IPS DF 6.9 (cell line): ENCODE measurements around the gene RNU5B-1.
"Not testable (repeated sequence)": the region's sequence is repeated elsewhere in the genome, so short reads cannot be mapped to it uniquely, and the experiment has no call there.

ENCODE experiments used
- DNase-seq: peaks from one replicate; pipeline ENCODE4 v3.0.0-alpha.2; 2013; ENCODE audit warnings: low read depth, low spot score
- H3K27ac ChIP-seq: one replicate; pipeline ENCODE4 v1.5.1; 2013; ENCODE audit warnings: low read length, control low read depth
- H3K27me3 ChIP-seq: 2 replicates; pipeline ENCODE4 v1.6.1; 2013; ENCODE audit warnings: mild to moderate bottlenecking, low read length; ENCODE audit not compliant: control insufficient read depth, insufficient read depth
- H3K36me3 ChIP-seq: 2 replicates; pipeline ENCODE4 v1.6.1; 2013; ENCODE audit warnings: low read length; ENCODE audit not compliant: control insufficient read depth, insufficient read depth
- H3K4me1 ChIP-seq: 2 replicates; pipeline ENCODE4 v1.6.1; 2013; ENCODE audit warnings: low read length; ENCODE audit not compliant: control insufficient read depth, insufficient read depth
- H3K4me3 ChIP-seq: 2 replicates; pipeline ENCODE4 v1.5.1; 2013; ENCODE audit warnings: mild to moderate bottlenecking, low read length
- H3K9me3 ChIP-seq: 2 replicates; pipeline ENCODE4 v1.6.1; 2013; ENCODE audit warnings: low read length, inconsistent platforms; ENCODE audit not compliant: control insufficient read depth, insufficient read depth
- WGBS: extraction: QIAGEN DNeasy Blood & Tissue Kit; methylation state at CpG from one replicate; pipeline ENCODE4 v1.1.7; 2013; ENCODE audit warnings: mixed read lengths, missing lambda C conversion rate; ENCODE audit not compliant: insufficient read length, insufficient coverage; 5-methylcytosine and 5-hydroxymethylcytosine counted together

Gene RNU5B-1

DNA sequence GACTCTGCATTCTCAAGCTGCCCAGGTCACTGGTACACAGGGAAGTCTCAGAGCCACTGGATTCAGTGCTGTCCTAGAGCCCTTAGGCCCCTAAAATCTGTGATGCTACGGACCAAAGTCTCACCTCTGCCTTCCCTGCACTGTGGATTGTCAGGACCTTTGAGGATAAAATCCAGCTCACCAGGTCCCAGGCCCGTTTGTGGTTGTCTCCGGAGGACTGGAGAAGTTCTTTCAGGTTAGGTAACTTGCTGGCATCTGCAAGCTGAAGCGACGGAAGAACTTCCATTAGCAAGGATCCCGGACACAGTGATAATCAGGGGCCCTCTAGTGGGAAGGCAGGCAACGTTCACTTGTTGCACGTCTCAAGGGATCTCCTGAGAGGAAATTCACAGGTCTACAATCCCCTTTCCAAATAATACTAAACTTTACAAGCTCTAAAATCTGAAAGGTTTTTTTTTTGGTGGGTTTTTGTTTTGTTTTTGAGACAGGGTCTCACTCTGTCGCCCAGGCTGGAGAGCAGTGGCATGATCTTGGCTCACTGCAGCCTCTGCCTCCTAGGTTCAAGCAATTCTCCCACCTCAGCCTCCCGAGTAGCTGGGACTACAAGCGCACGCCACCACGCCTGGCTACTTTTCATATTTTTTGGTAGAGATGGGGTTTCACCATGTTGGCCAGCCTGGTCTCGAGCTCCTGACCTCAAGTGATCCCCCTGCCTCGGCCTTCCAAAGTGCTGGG is 33.5 kb upstream of the RNU5B-1 start:
- not testable (repeated sequence) for H3K27me3 ChIP-seq, DNase-seq, H3K4me3 ChIP-seq, H3K27ac ChIP-seq, H3K9me3 ChIP-seq, H3K36me3 ChIP-seq, H3K4me1 ChIP-seq
- no CpG with 5 or more reads among the region's 15 CpGs for WGBS

DNA sequence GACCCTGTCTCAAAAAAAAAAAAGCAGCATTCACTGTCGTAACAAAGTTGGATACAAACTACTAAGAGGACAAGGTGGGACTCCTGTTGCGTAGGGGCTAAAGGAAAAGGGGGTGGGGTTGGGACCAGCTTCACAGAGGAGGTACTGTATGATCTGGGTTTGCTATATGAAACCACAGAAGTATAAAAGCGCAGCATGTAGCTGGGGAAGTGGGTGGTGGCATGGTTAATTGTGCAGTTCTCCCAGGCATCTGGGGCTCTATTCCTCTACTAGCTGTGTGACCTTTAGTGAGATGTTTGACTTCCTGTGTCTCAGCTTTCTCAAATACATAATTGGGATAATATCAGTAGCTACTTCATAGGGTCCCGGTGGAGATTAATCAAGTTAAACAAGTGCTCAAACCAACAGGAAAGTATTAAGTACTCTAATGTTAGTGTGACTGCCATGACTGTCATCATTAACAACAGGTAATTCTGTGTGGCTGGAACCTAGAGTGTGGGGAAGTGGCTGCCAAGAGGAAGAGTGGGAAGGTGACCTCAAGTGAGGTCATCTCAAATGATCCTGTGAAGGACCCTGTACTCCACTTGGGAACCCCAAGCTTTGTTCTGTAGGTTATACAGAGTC is 29.3 kb upstream of the RNU5B-1 start:
- H3K9me3 ChIP-seq, result no peaks in the 10 kb centered on the region
- WGBS, result no CpG with 5 or more reads among the region's 4 CpGs
- H3K4me3 ChIP-seq, result no peak overlapping the region
- no peaks in the 10 kb centered on the region for H3K27me3 ChIP-seq
- H3K27ac ChIP-seq, result no peak overlapping the region
- no peak for DNase-seq
- H3K4me1 ChIP-seq, result peaks cover 1% of the 10 kb centered on the region; the same call in 1 of the 2 replicates
- H3K36me3 ChIP-seq, result no peaks in the 10 kb centered on the region

DNA sequence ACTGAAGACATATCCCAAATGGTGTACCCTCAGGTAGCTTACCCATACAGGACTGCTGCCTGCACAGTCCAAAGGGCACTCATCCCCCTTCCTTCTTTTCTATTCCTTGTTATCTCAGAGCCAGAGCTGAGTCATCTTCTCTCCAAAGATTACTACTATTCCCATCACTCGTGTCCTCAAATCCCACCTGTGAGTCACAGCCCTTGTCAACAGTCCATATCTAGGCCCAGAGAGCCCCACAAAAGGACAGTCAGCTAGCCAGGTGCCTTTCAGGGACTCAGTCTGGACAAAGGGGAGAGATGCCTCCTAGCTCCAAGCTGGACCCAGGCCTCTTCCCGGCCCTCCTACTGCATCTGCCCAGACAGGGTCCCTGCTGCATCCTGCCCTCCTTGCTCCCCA is 28.8 kb upstream of the RNU5B-1 start:
- Histone ChIP-seq H3K4me3 (no peak overlapping the region), H3K27me3 (no peaks in the 10 kb centered on the region), H3K36me3 (no peaks in the 10 kb centered on the region), H3K4me1 (peaks cover under 1% of the 10 kb centered on the region; the same call in 1 of the 2 replicates), H3K9me3 (no peaks in the 10 kb centered on the region), H3K27ac (no peak overlapping the region)
- no CpG with 5 or more reads among the region's 2 CpGs for WGBS
- no peak for DNase-seq

DNA sequence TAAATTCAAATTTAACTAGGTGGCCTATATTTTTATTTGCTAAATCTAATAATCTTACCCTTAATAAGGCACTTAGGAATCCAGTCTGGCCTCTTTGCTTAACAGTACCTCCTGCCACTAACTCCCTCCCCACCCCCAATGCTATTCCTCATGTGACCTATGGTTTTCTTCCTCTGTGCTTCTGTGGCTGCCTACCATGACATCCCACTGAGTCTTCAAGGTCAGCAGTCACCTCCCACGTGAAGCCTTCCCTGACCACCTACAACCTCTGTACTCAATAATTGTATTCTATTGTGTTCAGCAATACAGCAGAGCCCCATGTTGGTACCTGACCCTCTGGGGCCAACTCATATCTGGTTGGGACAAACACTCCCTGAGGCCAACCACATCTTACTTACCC is 27.5 kb upstream of the RNU5B-1 start:
- no peaks in the 10 kb centered on the region for H3K4me1 ChIP-seq
- no peak overlapping the region for H3K4me3 ChIP-seq
- no peaks in the 10 kb centered on the region for H3K36me3 ChIP-seq
- DNase-seq, result no peak
- H3K27me3 ChIP-seq, result no peaks in the 10 kb centered on the region
- WGBS, result no CpG with 5 or more reads among the region's 1 CpG
- H3K9me3 ChIP-seq, result no peaks in the 10 kb centered on the region
- no peak overlapping the region for H3K27ac ChIP-seq

DNA sequence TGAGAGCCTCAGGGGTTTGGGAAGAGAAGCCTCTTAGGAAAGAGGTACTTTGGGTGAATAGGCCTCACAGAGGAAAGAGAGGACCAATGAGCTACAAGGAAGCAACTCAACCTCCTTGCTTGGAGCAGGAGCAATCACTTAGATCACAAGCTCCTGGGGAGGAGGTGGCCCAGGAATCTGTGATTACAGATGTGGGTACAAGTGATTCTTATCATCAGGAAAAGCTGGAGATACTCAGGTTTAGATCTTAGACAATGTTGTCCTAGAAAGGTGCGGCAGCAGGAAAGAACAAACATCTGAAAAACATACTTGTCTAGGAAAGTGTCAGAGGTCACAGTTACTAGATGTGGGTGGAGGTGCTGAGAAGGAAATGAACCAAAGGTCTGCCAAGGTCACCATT is 26.0 kb upstream of the RNU5B-1 start:
- DNase-seq, result no peak
- Histone ChIP-seq H3K36me3 (no peaks in the 10 kb centered on the region), H3K27me3 (no peaks in the 10 kb centered on the region), H3K9me3 (no peaks in the 10 kb centered on the region), H3K27ac (no peak overlapping the region), H3K4me3 (no peak overlapping the region), H3K4me1 (no peaks in the 10 kb centered on the region)
- WGBS, result no CpG with 5 or more reads among the region's 1 CpG

DNA sequence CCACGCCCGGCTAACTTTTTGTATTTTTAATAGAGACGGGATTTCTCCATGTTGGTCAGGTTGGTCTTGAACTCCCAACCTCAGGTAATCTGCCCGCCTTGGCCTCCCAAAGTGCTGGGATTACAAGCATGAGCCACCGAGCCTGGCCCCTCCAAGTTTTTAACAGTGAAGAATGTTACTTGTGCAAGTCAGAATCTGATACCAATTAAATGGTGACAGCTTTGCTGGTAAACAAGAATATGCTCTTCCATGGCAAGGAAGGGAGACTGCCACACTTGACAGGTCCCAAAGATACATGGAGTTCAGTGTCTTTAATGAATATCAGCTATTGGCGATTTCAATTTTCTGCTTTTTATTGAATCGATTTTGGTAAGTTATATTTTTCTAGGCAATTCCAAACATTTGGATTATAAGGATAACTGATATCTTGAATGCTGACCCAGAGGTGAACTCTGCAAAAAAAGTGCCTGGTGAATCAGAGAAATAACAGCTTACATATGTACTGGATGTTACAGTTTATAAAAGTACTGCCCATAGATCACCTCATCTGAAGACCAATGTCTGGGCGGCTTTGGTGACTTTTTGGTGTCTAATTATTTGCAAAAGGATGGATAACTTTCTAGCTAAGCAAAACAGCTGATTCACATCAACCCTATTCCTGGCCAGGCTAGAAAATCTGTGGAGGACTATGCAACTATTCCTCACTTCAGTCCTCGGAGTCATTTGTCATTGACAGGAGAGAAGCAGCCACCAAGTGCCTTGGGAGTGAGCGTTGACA is 19.0 kb upstream of the RNU5B-1 start:
- Histone ChIP-seq H3K9me3 (no peaks in the 10 kb centered on the region), H3K4me3 (peak overlapping the region; percentile 58; the same call in 1 of the 2 replicates), H3K36me3 (no peaks in the 10 kb centered on the region), H3K27ac (no peak overlapping the region), H3K27me3 (no peaks in the 10 kb centered on the region), H3K4me1 (no peaks in the 10 kb centered on the region)
- no CpG with 5 or more reads among the region's 10 CpGs for WGBS
- no peak for DNase-seq

DNA sequence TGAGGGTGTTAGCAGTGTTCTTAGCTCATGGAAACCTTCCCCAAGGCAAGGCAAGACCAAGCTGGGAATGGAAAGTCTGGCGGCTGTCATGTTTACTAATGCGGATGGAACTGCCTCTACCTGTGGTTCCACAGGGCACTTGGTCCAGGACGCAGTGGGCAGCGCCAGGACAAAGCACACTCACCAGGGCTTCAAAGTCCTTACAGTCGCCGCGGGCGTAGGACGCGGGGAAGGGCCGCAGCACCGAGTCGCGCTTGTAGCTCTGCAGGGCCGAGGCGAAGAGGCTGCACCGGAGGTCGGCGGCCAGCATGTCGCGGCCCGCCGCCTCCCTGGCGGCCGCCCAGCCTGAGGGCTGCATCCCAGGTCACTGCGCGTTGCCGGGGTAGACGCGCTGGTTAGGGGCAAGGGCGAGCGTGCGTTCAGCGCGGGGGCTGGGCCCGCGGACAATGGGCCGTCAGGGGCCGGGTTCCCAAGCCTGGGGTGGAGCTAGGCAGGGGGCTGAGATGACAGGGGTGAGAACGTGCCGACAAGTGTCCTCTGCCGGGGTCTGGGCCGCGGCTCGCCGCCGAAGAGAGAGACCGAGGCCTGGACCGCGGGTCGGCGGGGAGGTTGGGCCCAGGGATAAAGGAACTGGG is 18.3 kb upstream of the RNU5B-1 start:
- WGBS, result no CpG with 5 or more reads among the region's 52 CpGs
- H3K4me3 ChIP-seq, result peak overlapping the region; percentile 58
- no peaks in the 10 kb centered on the region for H3K9me3 ChIP-seq
- no peak for DNase-seq
- no peaks in the 10 kb centered on the region for H3K27me3 ChIP-seq
- H3K36me3 ChIP-seq, result no peaks in the 10 kb centered on the region
- no peak overlapping the region for H3K27ac ChIP-seq
- H3K4me1 ChIP-seq, result no peaks in the 10 kb centered on the region

DNA sequence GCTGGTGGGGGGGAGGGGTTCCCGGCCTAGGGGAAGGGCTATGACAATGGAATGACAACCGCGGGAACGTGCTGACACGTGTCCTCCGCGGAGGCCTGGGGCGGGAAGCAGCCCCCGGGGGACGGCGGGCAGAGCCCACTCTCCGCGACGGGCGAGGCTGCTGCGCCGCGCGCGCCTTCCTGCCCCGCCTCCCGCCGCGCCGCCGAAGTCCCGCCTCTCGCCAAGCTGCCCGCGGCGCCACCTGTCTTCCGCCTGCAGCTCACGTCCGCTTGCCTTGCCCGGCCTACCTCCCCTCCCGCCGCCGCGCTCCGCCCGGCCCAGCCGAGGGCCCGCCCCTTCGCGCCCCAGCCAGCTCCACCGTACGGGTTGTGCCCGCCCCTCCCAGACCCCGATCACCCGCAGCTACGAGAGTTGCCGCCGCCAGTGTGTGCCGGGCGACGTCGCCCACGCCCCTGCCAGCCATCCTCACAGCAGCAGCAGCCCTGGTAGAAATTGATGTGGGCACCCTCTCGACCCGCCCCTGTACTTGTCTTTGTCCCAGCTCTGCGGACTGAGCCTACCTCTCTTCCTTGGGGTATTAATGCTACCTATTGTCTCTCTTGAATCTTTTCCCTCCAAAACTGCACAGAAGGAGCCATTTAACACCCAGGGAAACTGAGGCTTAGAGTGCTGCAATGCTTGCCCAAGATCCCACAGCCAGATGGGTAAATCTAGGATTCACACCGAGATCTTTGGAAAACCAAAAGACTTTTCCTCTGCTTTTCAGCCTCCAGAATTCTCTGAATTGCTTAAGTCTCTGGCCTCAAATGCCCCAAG is 17.6 kb upstream of the RNU5B-1 start, which contains the start of gene PARP16:
PARP16 (minus strand) TSS at position 180 of the 816 bp plus-strand sequence. CDS start 457 bp downstream, outside the sequence.
- H3K4me3 ChIP-seq, result peak within 1 kb of the TSS; percentile 58
- H3K4me1 ChIP-seq, result no peaks in the 10 kb centered on the region
- DNase-seq, result peak; percentile 77
- no peaks in the 10 kb centered on the region for H3K27me3 ChIP-seq
- H3K36me3 ChIP-seq, result no peaks in the 10 kb centered on the region
- H3K9me3 ChIP-seq, result no peaks in the 10 kb centered on the region
- WGBS, result no CpG with 5 or more reads among the region's 62 CpGs
- H3K27ac ChIP-seq, result no peak within 1 kb of the TSS

DNA sequence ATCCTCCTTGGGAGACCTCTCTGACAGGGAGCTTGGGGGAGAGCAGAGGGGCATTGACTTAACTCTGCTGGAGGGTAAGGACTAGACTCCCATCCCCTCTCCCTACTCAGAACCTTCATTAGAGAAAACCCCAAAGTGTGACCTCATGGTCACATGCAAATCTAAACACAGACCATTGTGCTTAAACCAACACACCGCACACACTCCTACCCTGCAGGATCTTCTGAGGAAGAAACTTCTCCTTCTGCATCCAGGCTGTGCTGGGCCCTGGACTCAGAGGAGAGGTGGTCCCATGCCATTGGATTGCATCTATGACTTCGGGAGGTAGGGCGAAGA is 17.0 kb upstream of the RNU5B-1 start:
- H3K36me3 ChIP-seq, result no peaks in the 10 kb centered on the region
- no peaks in the 10 kb centered on the region for H3K27me3 ChIP-seq
- DNase-seq, result no peak
- no peaks in the 10 kb centered on the region for H3K9me3 ChIP-seq
- H3K4me3 ChIP-seq, result no peak overlapping the region
- no peak overlapping the region for H3K27ac ChIP-seq
- H3K4me1 ChIP-seq, result no peaks in the 10 kb centered on the region
- WGBS, result no CpG with 5 or more reads among the region's 3 CpGs
